ENCODE results near the gene CTSH.
"Not testable (repeated sequence)": the region's sequence is repeated elsewhere in the genome, so short reads cannot be mapped to it uniquely, and the experiment has no call there.

The CTSH gene

DNA sequence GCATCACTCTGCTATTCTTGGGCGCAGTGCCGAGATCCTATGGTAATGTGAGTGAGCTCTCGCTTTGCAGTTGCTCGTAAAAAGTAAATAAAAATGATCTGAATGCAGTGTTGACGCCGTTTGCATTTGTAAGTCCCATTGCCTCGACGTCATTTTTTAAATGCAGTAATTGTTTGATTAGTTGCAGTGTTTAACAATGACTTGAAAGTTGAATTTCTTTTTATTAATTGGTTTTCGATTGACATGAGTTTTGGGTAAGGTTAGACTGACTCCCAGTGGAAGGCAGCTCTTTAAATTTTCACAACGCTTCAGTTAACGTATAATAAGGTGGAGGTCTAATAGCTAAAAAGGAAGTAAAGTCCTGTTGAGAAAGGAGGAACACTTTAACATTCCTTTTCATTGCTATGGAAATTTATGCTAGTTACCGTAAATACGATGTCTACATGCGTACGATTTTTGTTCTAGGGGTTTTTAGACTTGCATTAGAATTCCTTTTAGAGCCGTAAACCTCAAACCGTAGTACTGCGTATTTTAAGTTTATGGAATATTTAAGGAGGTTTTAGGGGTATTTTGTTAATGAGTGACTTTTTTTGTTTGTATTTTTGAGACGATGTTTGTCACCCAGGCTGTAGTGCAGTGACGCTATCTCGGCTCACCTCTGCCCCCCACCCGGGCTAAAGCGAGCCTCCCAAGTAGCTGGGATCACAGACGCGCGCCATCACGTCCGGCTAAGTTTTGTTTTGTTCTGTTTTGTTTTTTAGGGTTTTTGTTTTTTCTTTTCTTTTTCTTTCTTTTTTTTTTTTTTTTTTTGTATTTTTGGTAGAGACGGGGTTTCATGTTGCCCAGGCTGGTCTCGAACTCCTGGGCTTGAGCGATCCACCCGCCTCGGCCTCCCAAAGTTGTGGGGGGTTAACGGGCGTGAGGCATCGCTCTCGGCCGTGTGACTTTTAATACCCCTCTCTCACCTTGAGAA is 70.8 kb downstream of the CTSH start:
- Histone ChIP-seq H3K4me3 (ENCODE audit: low read length) (peak overlapping the region; percentile 62), H3K27me3 (ENCODE audit: insufficient read depth, low read length) (no peaks in the 10 kb centered on the region), H3K4me1 (ENCODE audit: insufficient read depth, low read length) (peaks cover 28% of the 10 kb centered on the region), H2AFZ (ENCODE audit: low read depth, low read length) (no peak overlapping the region), H3K36me3 (ENCODE audit: insufficient read depth, low read length) (peaks cover 7% of the 10 kb centered on the region), H3K9me3 (ENCODE audit: low read length) (no peaks in the 10 kb centered on the region)

DNA sequence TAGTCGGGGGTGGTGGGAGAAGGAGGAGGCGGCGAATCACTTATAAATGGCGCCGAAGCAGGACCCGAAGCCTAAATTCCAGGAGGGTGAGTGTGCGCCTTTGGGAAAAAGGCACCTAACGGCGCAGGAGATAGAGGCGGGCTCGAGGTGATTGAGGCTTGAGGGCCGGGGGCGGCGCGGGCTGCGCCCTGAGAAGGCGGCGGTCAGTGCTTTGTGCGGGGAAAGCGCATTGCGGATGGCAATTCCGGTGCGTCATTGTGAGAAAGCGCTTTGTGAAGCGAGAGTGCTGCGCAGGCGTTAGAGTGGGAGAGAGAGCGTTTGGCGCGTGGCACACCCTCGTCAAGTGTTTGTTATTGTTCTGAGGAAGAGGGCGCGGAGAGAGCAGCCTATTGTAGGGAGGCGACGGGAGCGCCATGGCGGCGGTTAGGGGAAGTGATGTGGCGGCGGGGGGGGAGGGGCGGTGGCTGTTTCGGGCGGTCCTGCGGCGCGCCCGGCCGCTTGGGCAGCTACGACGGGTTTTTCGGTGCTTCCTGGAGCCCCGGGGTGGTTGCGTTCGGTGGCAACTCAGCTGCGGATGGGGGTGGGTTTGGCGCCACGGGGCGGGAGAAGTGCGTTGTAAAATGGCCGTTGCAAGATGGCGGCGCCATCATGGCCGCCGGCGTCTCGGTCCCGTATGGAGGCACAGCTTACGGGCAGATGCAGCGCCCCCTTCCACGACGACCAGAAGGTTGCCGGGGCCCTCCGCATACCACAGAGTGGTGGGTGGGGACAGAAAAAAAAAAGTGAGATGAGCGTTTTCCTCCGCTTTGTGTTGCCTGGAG is 71.7 kb downstream of the CTSH start:
- peaks cover 25% of the 10 kb centered on the region for H3K4me1 ChIP-seq (ENCODE audit: insufficient read depth, low read length)
- peak overlapping the region; percentile 62 for H3K4me3 ChIP-seq (ENCODE audit: low read length)
- no peaks in the 10 kb centered on the region for H3K27me3 ChIP-seq (ENCODE audit: insufficient read depth, low read length)
- no peaks in the 10 kb centered on the region for H3K9me3 ChIP-seq (ENCODE audit: low read length)
- no peak overlapping the region for H2AFZ ChIP-seq (ENCODE audit: low read depth, low read length)
- H3K36me3 ChIP-seq (ENCODE audit: insufficient read depth, low read length), result peaks cover 1% of the 10 kb centered on the region

DNA sequence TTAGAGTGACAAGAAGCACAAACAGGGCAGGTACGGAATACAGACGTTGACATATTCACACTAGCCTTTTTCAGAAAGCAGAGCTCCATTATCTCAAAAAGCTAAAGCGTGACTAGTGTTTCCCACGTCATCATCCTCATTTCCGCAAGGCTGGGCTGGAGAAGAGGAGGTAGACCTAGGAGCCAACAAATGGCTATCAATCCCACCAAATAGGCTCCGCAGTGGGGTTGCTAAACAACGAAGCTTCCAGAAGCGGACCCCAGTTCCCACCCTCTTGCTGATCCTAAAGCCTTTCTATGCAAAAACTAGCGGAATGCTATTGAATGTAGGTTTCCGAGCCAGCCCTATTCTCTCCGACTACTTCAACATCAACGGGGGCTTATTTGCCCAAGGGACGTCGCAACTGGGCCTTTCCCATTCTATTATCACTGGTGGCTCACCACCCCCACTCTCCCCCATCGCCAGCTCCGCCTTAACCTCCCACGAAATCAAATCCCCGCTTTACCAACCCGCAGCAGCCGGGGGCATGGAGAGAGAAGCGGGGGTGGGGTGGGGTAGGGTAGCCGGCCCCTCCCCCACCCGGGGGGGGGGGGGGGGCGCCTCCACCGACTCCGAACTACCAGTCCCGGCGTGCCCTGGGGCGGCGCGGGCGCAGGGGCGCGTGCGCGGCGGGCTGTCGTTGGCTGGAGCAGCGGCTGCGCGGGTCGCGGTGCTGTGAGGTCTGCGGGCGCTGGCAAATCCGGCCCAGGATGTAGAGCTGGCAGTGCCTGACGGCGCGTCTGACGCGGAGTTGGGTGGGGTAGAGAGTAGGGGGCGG is 72.5 kb downstream of the CTSH start, which contains the start of gene MORF4L1:
TSS of gene MORF4L1 (plus strand) at position 736 of the 817 bp plus-strand sequence. CDS start 128 bp downstream, outside the sequence.
- Histone ChIP-seq H3K9me3 (ENCODE audit: low read length) (no peaks in the 10 kb centered on the region), H3K4me3 (ENCODE audit: low read length) (peak within 1 kb of the TSS; percentile 76), H3K36me3 (ENCODE audit: insufficient read depth, low read length) (no peaks in the 10 kb centered on the region), H3K27me3 (ENCODE audit: insufficient read depth, low read length) (no peaks in the 10 kb centered on the region), H2AFZ (ENCODE audit: low read depth, low read length) (peak within 1 kb of the TSS; percentile 96), H3K4me1 (ENCODE audit: insufficient read depth, low read length) (peaks cover 17% of the 10 kb centered on the region)

DNA sequence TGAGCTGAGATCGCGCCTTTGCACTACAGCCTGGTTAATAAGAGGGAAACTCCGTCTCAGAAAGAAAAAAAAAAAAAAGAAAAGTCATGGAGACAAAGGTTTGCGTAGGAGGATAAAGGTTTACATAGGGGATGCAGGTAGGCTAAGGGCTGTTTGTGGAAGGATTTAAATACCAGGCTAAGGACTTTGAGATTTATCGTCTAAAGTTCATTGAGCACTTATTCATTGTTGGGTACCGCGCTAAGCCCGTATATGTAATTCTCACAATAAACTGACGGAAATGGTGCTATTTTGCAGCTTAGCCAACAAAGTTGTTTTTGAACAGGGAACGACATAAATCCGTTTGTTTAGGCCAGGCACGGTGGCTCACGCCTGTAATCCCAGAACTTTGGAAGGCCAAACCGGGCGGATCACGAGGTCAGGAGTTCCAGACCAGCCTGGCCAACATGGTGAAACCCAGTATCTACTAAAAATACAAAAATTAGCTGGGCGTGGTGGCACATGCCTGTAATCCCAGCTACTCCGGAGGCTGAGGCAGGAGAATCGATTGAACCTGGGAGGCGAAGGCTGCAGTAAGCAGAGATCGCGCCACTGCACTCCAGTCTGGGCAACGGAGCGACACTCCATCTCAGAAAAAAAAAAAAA is 73.2 kb downstream of the CTSH start:
- peak overlapping the region; percentile 96 for H2AFZ ChIP-seq (ENCODE audit: low read depth, low read length)
- H3K4me3 ChIP-seq (ENCODE audit: low read length), result peak overlapping the region; percentile 76
- H3K9me3 ChIP-seq (ENCODE audit: low read length); H3K36me3 ChIP-seq (ENCODE audit: insufficient read depth, low read length); H3K27me3 ChIP-seq (ENCODE audit: insufficient read depth, low read length): not testable (repeated sequence)
- H3K4me1 ChIP-seq (ENCODE audit: insufficient read depth, low read length), result peaks cover 17% of the 10 kb centered on the region

Measured in neuron (in vitro differentiated cells).